HEK293T (cell line): ENCODE results near the gene LMOD1.
A peak's percentile ranks its signal among the peaks of the same experiment; 100 is the strongest.

Experiments
- CTCF ChIA-PET: fragments of 350-600 bp; formaldehyde crosslinking; extraction: SDS; loops from one replicate; lab custom pipeline; 2021; ENCODE audit warnings: antibody characterized with exemption, inconsistent platforms; lab: Yijun Ruan, JAX
- POLR2A ChIA-PET: fragments of 350-600 bp; formaldehyde crosslinking; extraction: SDS; loops from one replicate; lab custom pipeline; 2020; ENCODE audit warnings: antibody characterized with exemption, inconsistent platforms; lab: Yijun Ruan, JAX
- DNase-seq: peaks from one replicate; pipeline ENCODE4 v3.0.0; 2012; ENCODE audit warnings: mixed read lengths; ENCODE audit errors: extremely low spot score
- ARNT ChIP-seq: fragments of 450-650 bp; IDR thresholded peaks from 2 replicates; pipeline ENCODE4 v1.6.1; 2017; ENCODE audit warnings: mild to moderate bottlenecking
- BHLHE40 ChIP-seq: fragments of 450-650 bp; IDR thresholded peaks from 2 replicates; pipeline ENCODE4 v1.6.1; 2016; ENCODE audit warnings: mild to moderate bottlenecking, moderate library complexity, borderline replicate concordance
- CTBP1 ChIP-seq: fragments of 450-650 bp; IDR thresholded peaks from 2 replicates; pipeline ENCODE4 v1.6.1; 2016; ENCODE audit warnings: borderline replicate concordance
- ELF4 ChIP-seq: fragments of 450-650 bp; IDR thresholded peaks from 2 replicates; pipeline ENCODE4 v1.6.1; 2017; ENCODE audit warnings: antibody characterized with exemption
- FOXA1 ChIP-seq: fragments of 450-650 bp; IDR thresholded peaks from 2 replicates; pipeline ENCODE4 v1.6.1; 2016; ENCODE audit warnings: mild to moderate bottlenecking
- FOXK2 ChIP-seq: fragments of 450-650 bp; IDR thresholded peaks from 2 replicates; pipeline ENCODE4 v1.6.1; 2016; ENCODE audit warnings: mild to moderate bottlenecking
- FOXM1 ChIP-seq: fragments of 450-650 bp; IDR thresholded peaks from 2 replicates; pipeline ENCODE4 v1.6.1; 2017; ENCODE audit warnings: mild to moderate bottlenecking, borderline replicate concordance
- HDGF ChIP-seq: fragments of 450-650 bp; IDR thresholded peaks from 2 replicates; pipeline ENCODE4 v1.6.1; 2017; ENCODE audit warnings: antibody characterized with exemption, borderline replicate concordance
- L3MBTL2 ChIP-seq: fragments of 450-650 bp; conservative IDR thresholded peaks from 2 replicates; pipeline ENCODE4 v1.6.1; 2016; ENCODE audit warnings: mild to moderate bottlenecking
- LEF1 ChIP-seq: fragments of 450-650 bp; IDR thresholded peaks from 2 replicates; pipeline ENCODE4 v1.6.1; 2017; ENCODE audit warnings: mild to moderate bottlenecking, borderline replicate concordance
- NFRKB ChIP-seq: fragments of 450-650 bp; IDR thresholded peaks from 2 replicates; pipeline ENCODE4 v1.6.1; 2016; ENCODE audit warnings: mild to moderate bottlenecking, moderate library complexity
- SP1 ChIP-seq: fragments of 450-650 bp; IDR thresholded peaks from 2 replicates; pipeline ENCODE4 v1.6.1; 2017
- SUZ12 ChIP-seq: fragments of 450-650 bp; IDR thresholded peaks from 2 replicates; pipeline ENCODE4 v1.6.1; 2016; ENCODE audit warnings: mild to moderate bottlenecking
- TARDBP ChIP-seq: fragments of 450-650 bp; IDR thresholded peaks from 2 replicates; pipeline ENCODE4 v1.6.1; 2016
- ZNF384 ChIP-seq: fragments of 450-650 bp; IDR thresholded peaks from 2 replicates; pipeline ENCODE4 v1.6.1; 2016
- TF ChIP-seq, protein P1 (sequence below): fragments of 450-650 bp; IDR thresholded peaks from 2 replicates; pipeline ENCODE4 v1.6.1; 2016

LMOD1 gene

DNA sequence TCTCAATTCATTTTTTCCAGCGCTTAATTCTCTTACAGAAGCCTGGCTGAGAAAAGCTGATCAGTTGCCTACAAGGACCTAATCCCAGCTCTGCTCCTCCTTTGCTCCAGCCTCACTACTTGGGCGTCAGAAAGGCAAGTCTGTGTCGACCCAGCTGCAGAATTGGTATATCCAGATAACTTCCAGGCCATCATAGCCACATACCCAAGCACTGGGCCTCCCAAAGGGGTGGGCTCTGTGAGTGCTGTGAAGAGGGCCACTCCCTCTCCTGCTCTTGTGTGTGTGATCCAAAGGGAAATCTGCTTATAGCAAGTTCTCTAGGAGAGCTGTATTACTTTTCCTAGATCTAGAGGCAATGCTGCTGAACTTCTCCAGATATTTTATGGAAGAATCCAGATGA is 18.1 kb downstream of the LMOD1 start:
- ChIA-PET CTCF (interaction anchor here (1.3 kb wide), 1 partner anchor 32 kb away, joined by 4 read pairs; no protein-coding TSS in a partner anchor), POLR2A (no interaction called here)
- TF ChIP-seq NFRKB = no peak
- no peak for DNase-seq

DNA sequence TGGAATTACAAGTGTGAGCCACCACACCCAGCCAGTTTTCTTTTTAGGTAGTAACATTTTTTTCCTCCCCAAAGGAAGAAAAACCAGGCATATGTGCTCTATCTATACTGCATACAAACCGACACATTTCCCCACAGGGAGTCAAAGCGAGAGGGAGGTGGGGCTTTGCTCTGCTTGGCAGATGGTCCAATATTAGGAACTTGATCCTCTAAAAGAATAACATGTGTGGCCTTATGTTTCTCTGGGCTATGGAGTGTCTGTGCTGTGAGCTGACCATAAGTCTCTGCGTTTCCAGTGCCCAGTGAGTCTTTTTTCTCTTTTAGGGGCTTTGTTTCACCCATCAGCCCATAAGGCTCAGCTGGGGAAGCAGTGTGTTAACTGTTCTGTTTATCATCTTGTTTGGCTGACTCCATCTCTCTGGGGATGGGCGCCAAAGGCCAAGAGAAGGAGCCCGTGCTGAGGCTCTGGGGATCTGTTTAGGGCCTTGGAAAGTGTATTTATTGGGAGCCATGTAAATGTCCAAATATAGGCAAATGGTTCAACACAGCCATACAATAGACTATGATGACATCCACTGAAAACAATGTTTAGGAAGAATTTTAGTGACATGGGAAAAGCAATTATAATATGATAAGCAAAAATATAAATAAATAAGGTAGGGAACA is 20.2 kb downstream of the LMOD1 start:
- TF ChIP-seq, protein P1, sequence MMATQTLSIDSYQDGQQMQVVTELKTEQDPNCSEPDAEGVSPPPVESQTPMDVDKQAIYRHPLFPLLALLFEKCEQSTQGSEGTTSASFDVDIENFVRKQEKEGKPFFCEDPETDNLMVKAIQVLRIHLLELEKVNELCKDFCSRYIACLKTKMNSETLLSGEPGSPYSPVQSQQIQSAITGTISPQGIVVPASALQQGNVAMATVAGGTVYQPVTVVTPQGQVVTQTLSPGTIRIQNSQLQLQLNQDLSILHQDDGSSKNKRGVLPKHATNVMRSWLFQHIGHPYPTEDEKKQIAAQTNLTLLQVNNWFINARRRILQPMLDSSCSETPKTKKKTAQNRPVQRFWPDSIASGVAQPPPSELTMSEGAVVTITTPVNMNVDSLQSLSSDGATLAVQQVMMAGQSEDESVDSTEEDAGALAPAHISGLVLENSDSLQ = no peak
- no peak for TF ChIP-seq LEF1
- TF ChIP-seq FOXA1 = no peak
- TF ChIP-seq TARDBP = no peak
- TF ChIP-seq L3MBTL2 = no peak
- no peak for TF ChIP-seq HDGF
- TF ChIP-seq ZNF384 = no peak
- no peak for TF ChIP-seq BHLHE40
- no peak for TF ChIP-seq SUZ12
- TF ChIP-seq NFRKB = no peak
- no peak for TF ChIP-seq FOXM1

DNA sequence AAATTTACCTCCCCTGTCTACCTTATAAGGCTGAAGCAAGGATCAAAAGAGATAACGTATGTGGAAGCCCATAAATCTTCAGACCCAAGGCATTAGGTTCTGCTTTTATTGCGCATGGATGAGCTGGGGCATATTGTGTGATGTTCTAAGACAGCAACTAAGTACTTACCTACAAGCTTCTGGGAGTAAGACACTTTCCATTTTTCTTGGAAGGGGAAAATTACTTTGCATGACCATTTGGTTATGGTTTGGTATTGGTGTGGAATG is 21.1 kb downstream of the LMOD1 start:
- no peak for TF ChIP-seq HDGF
- TF ChIP-seq, protein P1 = peak; percentile 39; the same call in 1 of the 2 replicates
- ChIA-PET POLR2A (no interaction called here), CTCF (no interaction called here)
- DNase-seq = no peak

More for the DNA sequence above, 20.2 kb downstream of the LMOD1 start:
- POLR2A ChIA-PET = no interaction called here
- CTCF ChIA-PET = no interaction called here
- DNase-seq = no peak

DNA sequence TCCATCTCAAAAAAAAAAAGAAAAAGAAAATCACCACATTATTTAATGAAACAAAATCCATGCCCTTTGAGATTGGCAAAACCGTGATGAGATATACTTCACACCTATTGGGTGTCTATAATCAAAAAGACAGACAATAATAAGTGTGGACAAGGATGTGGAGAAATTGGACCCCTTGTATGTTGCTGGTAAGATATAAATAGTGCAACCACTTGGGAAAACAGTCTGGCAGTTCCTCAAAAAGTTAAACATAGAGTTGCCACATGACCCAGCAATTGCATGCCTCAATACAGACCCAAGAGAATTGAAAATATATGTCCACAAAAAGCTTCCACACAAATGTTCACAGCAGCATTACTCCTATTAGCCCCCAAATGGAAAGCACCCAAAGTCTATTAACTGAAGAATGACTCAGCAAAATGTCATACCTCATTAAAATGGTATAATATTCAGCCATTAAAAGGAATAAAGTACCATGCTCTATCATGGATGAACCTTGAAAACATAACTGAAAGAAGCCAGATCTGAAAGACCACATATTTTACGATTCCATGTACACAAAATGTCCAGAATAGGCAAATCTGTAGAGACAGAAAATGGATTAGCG is 24.3 kb downstream of the LMOD1 start:
- DNase-seq = no peak
- CTCF ChIA-PET = no interaction called here
- POLR2A ChIA-PET = no interaction called here

DNA sequence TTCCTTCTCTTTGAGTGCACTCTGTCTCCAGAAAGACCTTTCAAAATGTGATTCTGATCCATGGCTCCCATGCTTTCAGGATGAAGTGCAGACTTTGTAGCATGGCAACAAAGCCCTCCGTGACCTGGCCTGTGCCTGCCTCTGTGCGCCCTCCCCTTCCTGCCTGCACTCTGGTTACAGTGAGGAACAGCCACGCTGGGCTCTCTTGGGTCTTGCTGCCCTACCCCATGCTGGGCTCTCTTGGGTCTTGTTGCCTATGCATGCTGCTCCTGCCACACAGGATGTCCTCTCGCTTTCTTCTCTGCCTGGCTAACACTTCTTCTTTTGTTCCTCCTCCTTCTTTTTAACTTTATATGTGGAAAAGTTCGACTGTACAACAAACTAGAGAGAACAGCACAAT is 28.0 kb downstream of the LMOD1 start:
- ChIA-PET POLR2A (interaction anchor here (1.5 kb wide), 1 partner anchor 64 kb away, joined by 4 read pairs; the partner anchor contains the start of gene RNPEP), CTCF (no interaction called here)
- TF ChIP-seq CTBP1 (no peak), NFRKB (no peak)
- DNase-seq = no peak

More for the DNA sequence above, 24.3 kb downstream of the LMOD1 start:
- no peak for TF ChIP-seq SUZ12
- no peak for TF ChIP-seq SP1
- TF ChIP-seq LEF1 = no peak
- no peak for TF ChIP-seq ZNF384
- TF ChIP-seq NFRKB = no peak
- TF ChIP-seq BHLHE40 = no peak
- TF ChIP-seq ELF4 = no peak
- TF ChIP-seq ARNT = no peak
- no peak for TF ChIP-seq TARDBP
- no peak for TF ChIP-seq FOXA1
- TF ChIP-seq, protein P1 = no peak
- TF ChIP-seq CTBP1 = no peak
- TF ChIP-seq FOXM1 = no peak
- TF ChIP-seq FOXK2 = no peak
- no peak for TF ChIP-seq HDGF
- TF ChIP-seq L3MBTL2 = no peak

DNA sequence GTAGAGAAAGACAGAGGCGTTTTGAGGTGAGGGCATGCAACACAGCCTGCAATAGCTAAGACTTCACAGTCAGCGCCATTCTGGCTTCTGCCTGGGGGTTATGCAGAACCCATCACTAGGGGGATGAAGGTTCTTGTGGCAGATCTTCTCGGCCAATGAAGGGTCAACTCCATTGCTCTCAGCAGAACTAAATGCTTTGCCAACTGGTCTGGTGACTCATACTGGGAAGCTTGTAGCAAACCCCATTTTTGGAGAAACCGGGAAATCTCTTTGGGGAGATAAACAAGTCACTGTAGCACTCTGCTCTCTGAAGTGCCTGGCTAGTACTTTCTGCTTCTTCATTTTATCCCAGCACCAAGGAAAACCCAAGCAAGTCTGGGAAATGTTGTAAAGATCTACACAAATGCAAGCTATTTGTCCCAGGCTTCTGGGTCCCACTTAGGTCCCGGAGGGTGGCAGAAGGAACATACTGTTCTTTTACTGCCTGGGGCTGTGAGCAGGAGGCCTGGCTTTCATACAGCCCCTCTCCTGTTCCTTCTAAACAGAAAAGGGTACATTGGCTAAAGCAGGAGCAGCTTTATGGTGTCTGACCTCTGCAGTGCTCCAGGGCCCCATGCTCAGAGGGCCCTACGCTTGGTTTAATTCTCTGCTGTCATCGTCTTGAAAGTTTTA is 28.9 kb downstream of the LMOD1 start:
- TF ChIP-seq ARNT = no peak
- no peak for TF ChIP-seq FOXA1
- no peak for TF ChIP-seq ZNF384
- no peak for TF ChIP-seq HDGF
- no peak for TF ChIP-seq ELF4
- no peak for TF ChIP-seq TARDBP
- no peak for TF ChIP-seq LEF1
- TF ChIP-seq NFRKB = no peak
- no peak for TF ChIP-seq CTBP1
- no peak for TF ChIP-seq SP1
- ChIA-PET CTCF (interaction anchor here (0.6 kb wide), 2 partner anchors 47 to 167 kb away, joined by 3 read pairs; no protein-coding TSS in a partner anchor), POLR2A (interaction anchor here (1.5 kb wide), 1 partner anchor 65 kb away, joined by 4 read pairs; the partner anchor contains the start of gene RNPEP)
- DNase-seq = no peak
